B cell (primary cell): ENCODE data around the gene ATAD5. TPM values are rescaled to one million over a fixed set of nuclear protein-coding genes. Genes with fewer than 3 reads are reported as not detected.

ENCODE experiments used
- ATAC-seq: fragments of 200-7000 bp; cut with Tn5 transposase; one replicate; pipeline ENCODE4 v1.10.0; 2021; ENCODE audit warnings: low read depth, mild to moderate bottlenecking, moderate number of reproducible peaks, moderate library complexity
- CTCF ChIA-PET: fragments of 350-600 bp; sonication (Branson Sonifier 250); formaldehyde crosslinking; loops from one replicate; lab custom pipeline; 2021; ENCODE audit warnings: antibody characterized with exemption, inconsistent platforms; lab: Charles Lee
- POLR2A ChIA-PET: fragments of 350-600 bp; sonication (Branson Sonifier 250); formaldehyde crosslinking; loops from one replicate; lab custom pipeline; 2021; ENCODE audit warnings: antibody characterized with exemption; lab: Charles Lee
- DNase-seq: peaks from one replicate; pipeline ENCODE4 v3.0.0; 2013
- H2AFZ ChIP-seq: 2 replicates; pipeline ENCODE4 v1.6.1; 2012; ENCODE audit warnings: mild to moderate bottlenecking, low read depth, low read length; ENCODE audit not compliant: insufficient read depth, poor library complexity, severe bottlenecking
- H3K27ac ChIP-seq, 2 donors: 1 replicate in 1 of 2; 2 replicates in 1 of 2; pipeline ENCODE4 v1.5.1; 2012 to 2013; ENCODE audit warnings: low read length in 2 of 2, mild to moderate bottlenecking in 2 of 2, moderate library complexity in 1 of 2
- H3K27me3 ChIP-seq, 4 experiments: fragments of 200-600 bp in 1 of 4; sonication (generic) in 1 of 4; replicated peaks in 1 of 4; 1 replicate in 2 of 4; 2 replicates in 2 of 4; pipeline versions ENCODE4 v1.6.1 to v1.7.0; 2013 to 2016; ENCODE audit warnings: low read length in 3 of 4, mild to moderate bottlenecking in 2 of 4, mixed read lengths in 1 of 4, moderate library complexity in 1 of 4; ENCODE audit not compliant: insufficient read depth in 4 of 4, control insufficient read depth in 3 of 4; ENCODE audit errors: control extremely low read depth in 1 of 4
- H3K36me3 ChIP-seq, 2 experiments: replicated peaks in 1 of 2; 1 replicate in 1 of 2; 2 replicates in 1 of 2; pipeline versions ENCODE4 v1.6.1 to v1.7.1; 2013; ENCODE audit warnings: low read length in 1 of 2; ENCODE audit not compliant: insufficient read depth in 2 of 2, control insufficient read depth in 1 of 2; ENCODE audit errors: control extremely low read depth in 1 of 2, extremely low read depth in 1 of 2
- H3K4me1 ChIP-seq, 2 donors: fragments of 200-600 bp in 1 of 2; sonication (generic) in 1 of 2; 1 replicate in 1 of 2; 2 replicates in 1 of 2; pipeline versions ENCODE4 v1.5.1 to v1.6.1; 2013 to 2017; ENCODE audit warnings: low read length in 2 of 2; ENCODE audit not compliant: control insufficient read depth in 2 of 2, insufficient read depth in 2 of 2
- H3K4me2 ChIP-seq: replicated peaks from 2 replicates; pipeline ENCODE3; 2012; ENCODE audit warnings: mild to moderate bottlenecking, low read depth, low read length; ENCODE audit not compliant: poor library complexity, severe bottlenecking
- H3K4me3 ChIP-seq, 5 experiments: fragments of 200-600 bp in 1 of 5; sonication (generic) in 1 of 5; 1 replicate in 3 of 5; 2 replicates in 2 of 5; pipeline versions ENCODE4 v1.5.1 to v1.7.0; 2011 to 2016; ENCODE audit warnings: low read length in 4 of 5, mild to moderate bottlenecking in 4 of 5, low read depth in 2 of 5, control low read depth in 1 of 5, moderate library complexity in 1 of 5; ENCODE audit not compliant: insufficient read depth in 1 of 5; ENCODE audit errors: control extremely low read depth in 1 of 5, extremely low read depth in 1 of 5
- H3K79me2 ChIP-seq: fragments of 200-600 bp; sonication (generic); one replicate; pipeline ENCODE4 v1.6.0; 2016; ENCODE audit warnings: low read length; ENCODE audit not compliant: control insufficient read depth, insufficient read depth
- H3K9ac ChIP-seq: fragments of 200-600 bp; sonication (generic); 2 replicates; pipeline ENCODE4 v1.6.1; 2017; ENCODE audit warnings: mild to moderate bottlenecking, low read length, moderate library complexity
- H3K9me3 ChIP-seq, 3 donors: one replicate each; pipeline versions ENCODE4 v1.6.1 to v1.7.1; 2013; ENCODE audit warnings: low read length in 2 of 3; ENCODE audit not compliant: control insufficient read depth in 2 of 3, insufficient read depth in 1 of 3; ENCODE audit errors: control extremely low read depth in 1 of 3
- H4K20me1 ChIP-seq: 2 replicates; pipeline ENCODE4 v1.6.0; 2012; ENCODE audit warnings: mild to moderate bottlenecking, low read length; ENCODE audit not compliant: insufficient read depth, control insufficient read depth, poor library complexity, severe bottlenecking
- H3K27ac Mint-ChIP-seq: one replicate; pipeline ENCODE4 v1.8.0; 2021; ENCODE audit warnings: mixed read lengths
- H3K27me3 Mint-ChIP-seq: one replicate; pipeline ENCODE4 v1.8.0; 2021; ENCODE audit warnings: mixed read lengths
- H3K4me1 Mint-ChIP-seq: one replicate; pipeline ENCODE4 v1.8.0; 2021; ENCODE audit warnings: mixed read lengths
- H3K4me3 Mint-ChIP-seq: one replicate; pipeline ENCODE4 v1.8.0; 2021; ENCODE audit warnings: mixed read lengths
- H3K9me3 Mint-ChIP-seq: one replicate; pipeline ENCODE4 v1.8.0; 2022; ENCODE audit warnings: mixed read lengths; ENCODE audit not compliant: insufficient read depth
- EZH2 ChIP-seq: IDR thresholded peaks from 2 replicates; pipeline ENCODE4 v1.6.1; 2012; ENCODE audit warnings: borderline replicate concordance, low read depth, mild to moderate bottlenecking, moderate library complexity, low read length; ENCODE audit not compliant: insufficient read depth, poor library complexity, severe bottlenecking
- WGBS: methylation state at CpG from one replicate; pipeline ENCODE4 v1.1.5; 2013; ENCODE audit warnings: missing lambda C conversion rate; ENCODE audit not compliant: insufficient coverage; 5-methylcytosine and 5-hydroxymethylcytosine counted together
- intact Hi-C: fragments of 100-400 bp; cut with micrococcal nuclease; formaldehyde crosslinking; loops from one replicate; pipeline ENCODE4 v1.10.0; 2022
- polyA plus RNA-seq: library from polyadenylated mRNA; depleted of rRNA; stranded (reverse); fragments of >200 nt; gene quantifications from 2 replicates; pipeline ENCODE4 v1.2.3, GENCODE V29; 2012
- total RNA-seq, 2 donors: library from RNA; stranded (reverse); fragments of 120-200 nt in 1 of 2; gene quantifications; 1 replicate in 1 of 2; 2 replicates in 1 of 2; pipeline versions ENCODE4 v1.2.3 to v1.2.4, GENCODE V29; 2013 to 2022
- TF ChIP-seq, protein P1 (sequence below): fragments of 200-600 bp; IDR thresholded peaks from one replicate; pipeline ENCODE4 v1.8.0; 2022; ENCODE audit warnings: antibody characterized with exemption, mild to moderate bottlenecking

The ATAD5 gene
- total and polyA plus RNA-seq, 2 donors (not counting 1 experiment from before 2014, with no cell fraction given): 1.2 to 7.3 TPM

DNA sequence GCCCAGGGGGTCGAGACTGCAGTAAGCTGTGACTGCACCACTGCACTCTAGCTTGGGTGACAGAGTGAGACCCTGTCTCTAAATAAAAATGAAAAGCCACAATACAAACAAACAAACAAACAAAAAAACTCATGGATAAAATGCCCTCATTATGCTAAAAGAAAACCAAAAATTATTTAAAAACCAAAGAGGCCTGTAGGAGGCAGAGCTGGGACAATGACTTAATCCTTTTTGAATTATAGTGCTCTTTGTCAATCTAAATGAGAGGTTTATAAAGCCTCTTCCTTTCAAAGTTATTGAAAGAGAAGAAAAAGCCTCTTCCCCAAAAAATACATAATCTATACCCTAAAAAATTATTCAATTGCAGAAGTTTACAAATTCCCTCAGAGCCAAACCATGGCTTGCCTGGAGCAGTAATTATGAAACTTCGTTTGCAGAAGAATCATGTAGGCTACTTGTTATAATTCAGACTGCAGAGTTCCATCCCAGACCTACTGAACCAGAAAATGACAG is 25.8 kb upstream of the ATAD5 start:
- H3K9me3 ChIP-seq: no peaks in the 10 kb centered on the region
- H3K27ac ChIP-seq: peak overlapping the region in 1 of 2 donors; percentile 69
- ATAC-seq (no peak), DNase-seq (peak; percentile 26)
- ChIA-PET CTCF (interaction anchor here (0.6 to 14.7 kb wide), 6 partner anchors 14 to 262 kb away, joined by 3 to 207 read pairs (median 3); partner anchors contain the start of gene CRLF3), POLR2A (interaction anchor here (0.6 kb wide), 1 partner anchor 15 kb away, joined by 5 read pairs; no protein-coding TSS in a partner anchor)
- Mint-ChIP-seq H3K27me3 (no peaks in the 10 kb centered on the region), H3K4me3 (peak overlapping the region; percentile 16), H3K9me3 (peaks cover 2% of the 10 kb centered on the region), H3K4me1 (peaks cover 48% of the 10 kb centered on the region), H3K27ac (peak overlapping the region; percentile 88)
- H4K20me1 ChIP-seq: peaks cover 4% of the 10 kb centered on the region
- no peaks in the 10 kb centered on the region for H3K27me3 ChIP-seq
- peaks cover 42 to 51% of the 10 kb centered on the region in 2 donors for H3K4me1 ChIP-seq
- H3K9ac ChIP-seq: no peak overlapping the region
- H2AFZ ChIP-seq: no peak overlapping the region
- no peak for TF ChIP-seq EZH2
- TF ChIP-seq, protein P1, sequence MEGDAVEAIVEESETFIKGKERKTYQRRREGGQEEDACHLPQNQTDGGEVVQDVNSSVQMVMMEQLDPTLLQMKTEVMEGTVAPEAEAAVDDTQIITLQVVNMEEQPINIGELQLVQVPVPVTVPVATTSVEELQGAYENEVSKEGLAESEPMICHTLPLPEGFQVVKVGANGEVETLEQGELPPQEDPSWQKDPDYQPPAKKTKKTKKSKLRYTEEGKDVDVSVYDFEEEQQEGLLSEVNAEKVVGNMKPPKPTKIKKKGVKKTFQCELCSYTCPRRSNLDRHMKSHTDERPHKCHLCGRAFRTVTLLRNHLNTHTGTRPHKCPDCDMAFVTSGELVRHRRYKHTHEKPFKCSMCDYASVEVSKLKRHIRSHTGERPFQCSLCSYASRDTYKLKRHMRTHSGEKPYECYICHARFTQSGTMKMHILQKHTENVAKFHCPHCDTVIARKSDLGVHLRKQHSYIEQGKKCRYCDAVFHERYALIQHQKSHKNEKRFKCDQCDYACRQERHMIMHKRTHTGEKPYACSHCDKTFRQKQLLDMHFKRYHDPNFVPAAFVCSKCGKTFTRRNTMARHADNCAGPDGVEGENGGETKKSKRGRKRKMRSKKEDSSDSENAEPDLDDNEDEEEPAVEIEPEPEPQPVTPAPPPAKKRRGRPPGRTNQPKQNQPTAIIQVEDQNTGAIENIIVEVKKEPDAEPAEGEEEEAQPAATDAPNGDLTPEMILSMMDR: peak; percentile 55
- no peak overlapping the region for H3K4me3 ChIP-seq
- peaks cover 82% of the 10 kb centered on the region for H3K79me2 ChIP-seq
- 70% methylated on average over 2 of the region's 2 CpGs for WGBS
- H3K36me3 ChIP-seq: peaks cover 4 to 26% of the 10 kb centered on the region in 2 experiments
- intact Hi-C loops: loop anchor here (5.0 kb wide), 1 partner anchor 411 kb away; no protein-coding TSS in a partner anchor
- peak overlapping the region; percentile 2 for H3K4me2 ChIP-seq

DNA sequence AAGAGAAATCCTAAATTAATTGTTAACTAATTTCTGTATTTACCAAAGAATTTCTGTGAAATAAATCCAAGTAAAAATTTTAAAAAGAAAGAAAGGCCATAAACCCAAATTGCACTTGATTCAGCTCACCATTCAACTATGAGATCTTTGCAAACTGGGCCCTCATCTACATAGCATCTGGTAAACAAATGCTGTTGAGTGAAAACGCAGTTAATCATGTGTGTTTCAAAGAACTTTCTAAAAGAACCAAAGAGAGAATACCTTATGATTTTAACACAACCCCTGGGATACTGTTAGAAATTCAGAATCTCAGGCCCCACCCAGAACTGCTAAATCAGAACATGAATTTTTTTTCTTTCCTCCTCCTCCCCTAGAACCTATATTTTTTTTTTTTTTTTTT is 23.9 kb upstream of the ATAD5 start:
- ChIA-PET CTCF (interaction anchor here (0.7 to 14.7 kb wide), 2 partner anchors 15 to 409 kb away, joined by 3 to 207 read pairs; partner anchors contain the start of gene CRLF3), POLR2A (interaction anchor here (0.5 to 5.0 kb wide), 2 partner anchors 14 to 201 kb away, joined by 9 to 66 read pairs; partner anchors contain the start of gene CRLF3)
- Mint-ChIP-seq H3K4me1 (peaks cover 58% of the 10 kb centered on the region), H3K27me3 (no peaks in the 10 kb centered on the region), H3K9me3 (peaks cover 2% of the 10 kb centered on the region), H3K27ac (peak overlapping the region; percentile 83), H3K4me3 (peak overlapping the region; percentile 74)
- Histone ChIP-seq H2AFZ (no peak overlapping the region), H3K4me3 (no peak overlapping the region), H3K36me3 (peaks cover 4 to 13% of the 10 kb centered on the region in 2 experiments), H3K27ac (peak overlapping the region; percentile 27 to 69), H3K4me2 (peak overlapping the region; percentile 27), H3K9ac (no peak overlapping the region), H3K79me2 (peaks cover 82% of the 10 kb centered on the region), H3K27me3 (no peaks in the 10 kb centered on the region), H3K4me1 (peaks cover 53 to 63% of the 10 kb centered on the region in 2 donors), H3K9me3 (no peaks in the 10 kb centered on the region), H4K20me1 (peaks cover 4% of the 10 kb centered on the region)
- no peak for TF ChIP-seq EZH2
- TF ChIP-seq, protein P1: no peak
- intact Hi-C loops: loop anchor here (2.0 to 5.0 kb wide), 2 partner anchors 163 to 409 kb away; partner anchors contain the start of gene RNF135
- WGBS: no CpG with 5 or more reads among the region's 1 CpG
- DNase-seq: no peak
- ATAC-seq: no peak
